ENCODE results near the gene VWF.

DNA sequence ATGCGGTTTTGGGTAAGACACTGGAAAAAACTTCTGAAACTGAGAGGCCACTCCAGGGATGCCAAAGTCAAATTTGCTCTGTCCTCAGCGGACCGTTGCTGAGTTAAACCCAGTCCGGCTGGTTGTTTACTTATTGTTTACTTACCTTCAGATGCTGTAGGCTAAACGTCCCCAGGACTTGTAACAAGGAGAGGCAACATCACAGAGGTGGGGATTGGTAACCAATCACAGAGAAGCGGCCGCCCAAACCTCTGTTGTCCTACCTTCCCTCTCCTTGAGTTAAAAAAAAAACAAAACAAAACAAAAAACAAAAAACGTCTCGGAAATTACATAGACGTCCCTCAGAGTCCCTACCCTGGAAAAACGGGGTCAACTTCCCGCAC, 179.8 kb downstream of the VWF start:
- TF ChIP-seq, protein P1, sequence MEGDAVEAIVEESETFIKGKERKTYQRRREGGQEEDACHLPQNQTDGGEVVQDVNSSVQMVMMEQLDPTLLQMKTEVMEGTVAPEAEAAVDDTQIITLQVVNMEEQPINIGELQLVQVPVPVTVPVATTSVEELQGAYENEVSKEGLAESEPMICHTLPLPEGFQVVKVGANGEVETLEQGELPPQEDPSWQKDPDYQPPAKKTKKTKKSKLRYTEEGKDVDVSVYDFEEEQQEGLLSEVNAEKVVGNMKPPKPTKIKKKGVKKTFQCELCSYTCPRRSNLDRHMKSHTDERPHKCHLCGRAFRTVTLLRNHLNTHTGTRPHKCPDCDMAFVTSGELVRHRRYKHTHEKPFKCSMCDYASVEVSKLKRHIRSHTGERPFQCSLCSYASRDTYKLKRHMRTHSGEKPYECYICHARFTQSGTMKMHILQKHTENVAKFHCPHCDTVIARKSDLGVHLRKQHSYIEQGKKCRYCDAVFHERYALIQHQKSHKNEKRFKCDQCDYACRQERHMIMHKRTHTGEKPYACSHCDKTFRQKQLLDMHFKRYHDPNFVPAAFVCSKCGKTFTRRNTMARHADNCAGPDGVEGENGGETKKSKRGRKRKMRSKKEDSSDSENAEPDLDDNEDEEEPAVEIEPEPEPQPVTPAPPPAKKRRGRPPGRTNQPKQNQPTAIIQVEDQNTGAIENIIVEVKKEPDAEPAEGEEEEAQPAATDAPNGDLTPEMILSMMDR (IDR thresholded peaks at IDR 0.05), result no peak
- TF ChIP-seq POLR2A (IDR thresholded peaks at IDR 0.05), result no peak

All from heart left ventricle (tissue), 13 donors.